GM18517 (cell line): ENCODE data around the gene MOB2.

ENCODE experiments used
- ATAC-seq: cut with Tn5 transposase; IDR thresholded peaks from one replicate; pipeline ENCODE4 v1.9.1; 2021; ENCODE audit warnings: mild to moderate bottlenecking, moderate library complexity; ENCODE audit not compliant: unreplicated experiment

Gene MOB2

GRCh38 chr11:1459764-1460395 is 26.7 kb downstream of the MOB2 start:
- ATAC-seq = no peak

GRCh38 chr11:1459219-1459575 is 27.4 kb downstream of the MOB2 start:
- ATAC-seq = no peak

- no peak for ATAC-seq
Observed at GRCh38 chr11:1458340-1459218, 28.0 kb downstream of the MOB2 start.

- ATAC-seq = no peak
Observed at GRCh38 chr11:1457856-1458255, 28.7 kb downstream of the MOB2 start.

- ATAC-seq = no peak
Observed at GRCh38 chr11:1457326-1457680, 29.3 kb downstream of the MOB2 start.

GRCh38 chr11:1456596-1457325 is 29.8 kb downstream of the MOB2 start:
- no peak for ATAC-seq

GRCh38 chr11:1456176-1456575 is 30.4 kb downstream of the MOB2 start:
- no peak for ATAC-seq

GRCh38 chr11:1455763-1456060 is 30.9 kb downstream of the MOB2 start:
- no peak for ATAC-seq

- no peak for ATAC-seq
Observed at GRCh38 chr11:1455032-1455762, 31.4 kb downstream of the MOB2 start.

GRCh38 chr11:1454576-1454975 is 32.0 kb downstream of the MOB2 start:
- ATAC-seq = no peak

GRCh38 chr11:1453611-1454034 is 33.0 kb downstream of the MOB2 start:
- no peak for ATAC-seq

- ATAC-seq = no peak
Observed at GRCh38 chr11:1452744-1453143, 33.8 kb downstream of the MOB2 start.

GRCh38 chr11:1451781-1452470 is 34.7 kb downstream of the MOB2 start:
- no peak for ATAC-seq

- no peak for ATAC-seq
Observed at GRCh38 chr11:1450949-1451710, 35.4 kb downstream of the MOB2 start.

GRCh38 chr11:1450344-1450875 is 36.2 kb downstream of the MOB2 start:
- no peak for ATAC-seq

GRCh38 chr11:1449490-1450243 is 36.9 kb downstream of the MOB2 start:
- ATAC-seq = no peak

GRCh38 chr11:1448882-1449281 is 37.7 kb downstream of the MOB2 start:
- ATAC-seq = no peak

GRCh38 chr11:1447845-1448825 is 38.4 kb downstream of the MOB2 start:
- ATAC-seq = no peak
